Epidermal melanocyte (primary cell): Measurements from ENCODE around the gene NUDT1.

Experiments used
- DNase-seq: peaks from one replicate; pipeline ENCODE4 v3.0.0; 2011; ENCODE audit warnings: low spot score; ENCODE audit not compliant: insufficient read length

NUDT1 gene

DNA sequence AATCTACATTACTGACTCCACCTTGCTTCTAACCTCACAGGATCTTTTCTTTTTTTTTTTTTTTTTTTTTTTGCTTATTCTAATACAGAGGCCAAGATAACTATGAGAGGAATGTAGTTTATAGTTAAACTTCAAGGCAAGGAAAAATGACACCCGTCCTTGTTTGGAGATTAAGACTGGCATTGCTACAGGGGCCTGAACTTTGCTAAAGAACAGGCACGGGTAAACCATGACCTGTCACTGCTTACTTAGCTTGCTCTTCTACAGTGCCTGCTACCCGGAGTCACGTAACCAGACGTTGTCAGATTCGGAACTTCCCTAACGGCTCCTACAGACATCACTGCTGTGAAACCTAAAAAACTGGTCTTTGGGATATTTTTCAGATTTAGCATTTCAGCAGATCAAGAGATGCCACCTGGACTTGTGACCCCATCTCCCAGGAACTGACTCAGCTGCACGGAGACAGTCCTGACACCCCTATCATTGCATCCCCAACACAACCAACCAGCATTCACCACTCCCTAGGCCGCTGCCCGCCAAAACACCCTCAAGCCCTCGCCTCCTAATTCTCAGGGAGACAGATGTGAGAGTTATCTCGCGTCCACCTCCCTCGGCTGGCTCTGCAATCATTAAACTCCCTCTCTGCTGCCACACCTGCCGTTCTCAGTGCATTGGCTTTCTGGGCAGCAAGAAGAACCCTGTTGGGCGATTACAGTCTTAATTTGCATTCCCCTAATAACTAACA lies 36.8 kb upstream of the NUDT1 start:
- no peak for DNase-seq

- DNase-seq = no peak
Measured at GRCh38 chr7:2208712-2209111, 33.3 kb upstream of the NUDT1 start.

DNA sequence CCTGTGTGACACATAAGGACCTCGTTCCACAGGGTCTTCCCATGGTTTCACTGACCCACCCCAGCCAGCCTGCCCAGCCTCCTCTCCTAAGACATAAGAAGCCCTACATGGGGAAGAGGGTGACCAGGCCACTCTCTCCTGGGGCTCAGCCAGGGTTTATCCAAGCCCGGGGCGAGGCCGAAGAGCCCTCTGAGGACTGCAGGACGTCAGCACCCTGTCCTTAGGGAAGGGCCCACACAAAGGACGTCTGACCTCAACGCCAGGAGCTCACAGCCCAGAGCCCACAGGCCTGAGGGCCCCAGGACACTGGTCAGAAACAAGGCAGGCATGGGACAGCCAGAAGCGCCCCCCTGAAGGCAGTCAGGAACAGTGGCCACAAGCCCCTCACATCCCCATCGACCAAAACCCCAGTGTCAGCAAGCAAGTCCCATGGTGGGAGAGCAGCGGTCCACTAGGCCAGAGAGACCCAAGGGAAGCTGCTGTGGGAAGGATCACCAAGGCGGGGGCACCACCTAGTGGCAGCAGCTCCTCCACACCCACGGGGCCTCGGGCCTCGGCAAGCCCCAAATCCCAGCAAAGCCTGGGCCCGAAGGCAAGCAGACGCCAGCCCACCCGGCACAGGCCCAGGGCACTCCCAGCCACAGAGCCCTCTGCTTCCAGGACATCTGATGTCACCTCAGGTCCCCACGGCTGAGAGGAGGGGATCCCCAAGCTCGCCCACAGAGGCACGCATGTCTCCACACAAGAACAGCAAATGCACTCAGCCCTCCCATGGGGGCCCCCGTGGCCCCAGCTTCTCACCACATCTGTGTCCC lies 32.7 kb upstream of the NUDT1 start:
- DNase-seq = peak; percentile 91

DNA sequence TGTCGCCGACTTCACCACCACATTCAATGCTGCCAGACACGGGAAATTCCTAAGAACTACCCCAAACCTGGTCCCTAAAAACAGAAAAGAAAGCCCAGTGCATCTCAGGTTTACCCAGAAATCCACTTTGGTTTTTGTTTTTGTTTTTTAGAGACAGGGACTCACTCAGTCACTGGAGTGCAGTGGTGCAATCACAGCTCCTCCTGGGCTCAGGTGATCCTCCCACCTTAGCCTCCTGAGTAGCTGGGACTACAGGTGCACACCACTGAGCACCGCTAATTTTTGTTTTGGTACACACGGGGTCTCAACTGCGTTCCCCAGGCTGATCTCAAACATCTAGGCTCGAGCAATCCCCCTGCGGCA lies 32.1 kb upstream of the NUDT1 start:
- DNase-seq = no peak

- no peak for DNase-seq
Measured at GRCh38 chr7:2210551-2211258, 31.3 kb upstream of the NUDT1 start.

DNA sequence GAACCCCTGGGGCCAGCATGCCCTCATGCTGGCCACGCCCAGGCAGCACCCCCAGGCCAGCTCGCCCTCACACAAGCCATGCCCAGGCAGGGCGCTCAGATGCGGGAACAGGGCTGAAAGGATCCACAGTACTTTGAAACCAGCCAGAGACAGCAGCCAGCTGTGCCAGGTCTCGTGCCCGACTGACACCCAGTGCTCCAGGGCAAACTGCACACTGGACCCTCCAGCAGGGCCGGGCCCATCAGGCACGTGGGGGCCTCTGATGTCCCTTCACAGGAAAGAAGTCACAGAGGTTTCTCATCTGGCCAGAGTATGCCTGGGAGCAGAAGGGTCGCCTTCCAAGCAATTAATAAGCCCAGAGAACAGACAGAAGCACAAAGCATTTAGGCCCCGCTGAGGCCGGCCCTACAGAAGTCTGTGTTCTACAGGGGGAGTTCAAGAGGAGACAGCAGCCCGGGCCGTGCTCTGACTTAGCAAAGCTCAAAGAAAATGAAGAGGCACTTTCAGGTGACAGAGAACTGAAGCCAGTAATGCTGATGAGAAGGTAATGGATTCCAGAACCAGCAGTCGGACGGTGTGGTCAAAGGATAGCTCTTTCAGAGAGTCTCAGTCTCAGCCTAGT lies 30.7 kb upstream of the NUDT1 start:
- DNase-seq = peak; percentile 88

- DNase-seq = no peak
Measured at GRCh38 chr7:2211926-2212325, 30.1 kb upstream of the NUDT1 start.

DNA sequence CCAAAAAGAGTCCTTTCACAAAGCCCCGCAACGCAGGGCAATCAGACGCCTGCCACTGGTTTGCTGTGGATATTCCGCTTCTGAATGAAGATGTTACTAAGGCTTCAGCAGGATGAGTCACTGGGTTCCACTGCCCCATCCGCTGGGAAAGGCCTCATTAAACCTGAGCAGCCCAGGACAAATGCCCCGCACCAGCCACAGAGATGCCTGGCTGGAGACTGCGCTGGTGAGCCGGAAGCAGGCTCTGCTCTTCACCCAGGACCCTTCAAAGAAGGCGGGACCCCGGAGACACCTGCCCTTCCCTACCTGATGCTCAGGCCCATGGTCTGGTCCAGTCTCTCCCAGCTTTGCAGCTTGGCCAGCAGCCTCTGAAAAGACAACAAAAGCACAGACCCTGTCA lies 29.1 kb upstream of the NUDT1 start:
- no peak for DNase-seq

DNA sequence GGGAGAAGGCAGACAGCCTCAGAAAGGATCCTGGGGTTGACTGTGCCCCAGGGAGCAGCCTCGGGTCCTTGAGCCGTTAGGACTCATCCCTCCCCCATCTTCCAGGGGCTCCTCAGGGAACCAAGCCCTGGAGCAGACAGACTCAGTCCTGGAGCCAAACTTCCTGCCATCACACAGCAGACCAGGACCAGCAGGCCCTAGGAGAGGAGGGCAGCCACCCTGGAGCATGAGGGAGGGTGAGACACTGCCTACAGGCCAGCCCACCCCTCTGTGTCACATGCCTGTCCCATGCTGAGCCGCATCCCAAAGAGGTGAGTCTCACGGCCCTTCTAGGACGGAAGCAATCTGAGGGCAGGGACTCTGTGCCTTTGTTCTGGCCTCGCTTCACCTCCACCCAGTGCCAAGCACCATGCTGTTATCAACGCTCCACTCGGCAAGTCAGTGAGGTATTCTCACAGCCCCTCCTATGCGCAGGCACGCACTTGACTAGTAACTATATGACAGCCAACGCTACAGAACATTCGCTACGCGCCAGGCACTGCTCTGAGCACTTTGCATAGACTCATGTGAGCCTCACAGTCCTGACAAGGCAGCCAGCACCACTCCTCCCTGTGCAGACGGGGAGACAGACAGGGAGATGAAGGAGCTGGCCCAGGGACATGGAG lies 28.3 kb upstream of the NUDT1 start:
- no peak for DNase-seq

GRCh38 chr7:2214636-2215035 lies 27.4 kb upstream of the NUDT1 start:
- no peak for DNase-seq

GRCh38 chr7:2215851-2216250 lies 26.2 kb upstream of the NUDT1 start:
- DNase-seq = no peak

DNA sequence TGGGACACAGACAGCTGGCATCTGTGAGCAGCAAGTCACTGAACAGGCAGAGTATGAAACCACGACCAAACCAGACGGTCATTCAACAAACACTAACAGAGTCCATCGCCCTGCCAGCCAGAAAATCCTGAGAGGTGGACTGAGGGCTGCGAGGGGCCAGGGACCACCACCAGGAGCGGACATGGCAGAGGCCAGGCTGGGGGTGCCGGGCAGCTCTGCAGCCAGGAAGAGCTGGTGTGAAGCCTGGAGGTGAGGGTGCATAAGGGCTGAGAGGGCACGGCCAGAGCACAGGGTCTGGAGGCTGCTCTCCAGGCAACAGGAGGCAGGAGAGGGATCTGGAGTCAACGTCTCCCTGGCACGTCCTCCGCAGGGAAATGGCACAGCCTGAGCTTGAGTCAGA lies 24.8 kb upstream of the NUDT1 start:
- DNase-seq = no peak

DNA sequence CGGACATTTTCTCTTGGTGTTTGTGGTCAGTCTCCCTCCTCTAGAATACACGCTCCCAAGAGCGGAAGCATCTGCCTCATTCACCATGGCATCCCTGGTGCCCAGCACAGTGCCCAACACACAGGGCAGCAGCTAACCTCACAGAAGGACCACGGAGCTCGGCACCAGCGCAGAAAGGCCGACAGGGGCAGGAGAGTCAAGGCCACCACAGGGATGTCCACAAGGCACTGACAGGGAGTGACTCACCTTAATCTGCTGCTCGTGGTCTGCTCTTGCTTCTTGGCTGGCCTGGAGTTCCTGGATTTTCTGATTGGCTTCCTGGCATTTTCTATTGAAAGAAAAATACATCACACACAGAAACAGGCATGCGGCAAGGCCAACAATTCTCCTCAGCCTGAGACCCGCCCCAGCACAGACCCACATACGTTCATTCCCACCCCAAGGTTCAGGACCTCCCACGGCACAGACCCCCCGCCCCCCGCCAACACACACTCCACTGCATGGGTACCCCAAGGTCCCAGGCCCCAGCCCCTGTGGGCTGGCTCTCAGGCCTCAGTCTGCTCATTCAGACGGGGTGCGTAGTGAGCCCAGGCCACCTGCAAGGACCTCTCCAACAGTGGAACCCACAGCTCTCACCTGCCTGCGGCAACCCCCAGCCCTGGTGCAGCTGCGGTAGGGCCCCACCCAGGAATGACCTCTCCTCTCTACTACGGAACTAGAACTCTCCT lies 24.1 kb upstream of the NUDT1 start:
- no peak for DNase-seq

GRCh38 chr7:2218444-2218785 lies 23.6 kb upstream of the NUDT1 start:
- DNase-seq = no peak

- DNase-seq = no peak
Measured at GRCh38 chr7:2219136-2219535, 22.9 kb upstream of the NUDT1 start.

GRCh38 chr7:2219606-2220005 lies 22.4 kb upstream of the NUDT1 start:
- DNase-seq = no peak

- DNase-seq = no peak
Measured at GRCh38 chr7:2220030-2220429, 22.0 kb upstream of the NUDT1 start.

GRCh38 chr7:2220506-2220905 lies 21.5 kb upstream of the NUDT1 start:
- no peak for DNase-seq

GRCh38 chr7:2220954-2221353 lies 21.1 kb upstream of the NUDT1 start:
- DNase-seq = no peak

GRCh38 chr7:2222516-2222915 lies 19.5 kb upstream of the NUDT1 start:
- no peak for DNase-seq

DNA sequence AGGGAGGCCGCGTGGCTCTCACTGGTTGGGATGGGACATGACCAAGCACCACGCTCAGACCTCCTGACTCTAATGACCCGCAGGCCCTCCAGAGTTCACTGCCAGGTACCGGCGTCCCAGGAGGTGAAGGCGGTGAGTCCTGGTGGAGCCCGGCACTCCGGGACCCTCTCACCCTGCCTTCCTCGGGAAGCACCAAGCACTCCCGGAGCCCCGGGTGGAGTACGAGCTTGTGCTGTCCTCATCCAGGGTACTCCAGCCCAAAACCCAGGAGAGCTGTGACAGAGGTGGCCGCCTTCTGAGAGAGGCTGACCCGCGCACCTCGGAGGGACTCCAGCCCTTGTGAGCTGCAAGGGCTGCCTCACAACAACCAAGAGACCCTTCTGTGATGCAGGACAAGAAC lies 18.7 kb upstream of the NUDT1 start:
- no peak for DNase-seq
